PC-3 (cell line): ENCODE results near the gene FAM200A. TPM values are rescaled to one million over a fixed set of nuclear protein-coding genes. Genes with fewer than 3 reads are reported as not detected.

Experiments used
- ATAC-seq: fragments of 200-7000 bp; cut with Tn5 transposase; 2 replicates; pipeline ENCODE4 v1.9.1; 2020; ENCODE audit warnings: mild to moderate bottlenecking, moderate library complexity
- BruUV-seq: library from RNA; stranded (reverse); fragments of 400-500 nt; replicated peaks from 2 replicates; lab custom pipeline; 2021; lab: Mats Ljungman, UMichigan
- CTCF ChIA-PET: fragments of 300-600 bp; sonication (Branson Sonifier 250); formaldehyde crosslinking; loops from one replicate; lab custom pipeline; 2022; ENCODE audit warnings: antibody characterized with exemption; lab: Charles Lee
- POLR2A ChIA-PET: fragments of 300-600 bp; sonication (Branson Sonifier 250); formaldehyde crosslinking; loops from one replicate; lab custom pipeline; 2022; ENCODE audit warnings: antibody characterized with exemption; ENCODE audit not compliant: unreplicated experiment; lab: Charles Lee
- DNase-seq: peaks from one replicate; pipeline ENCODE4 v3.0.0-alpha.2; 2015
- H2AFZ ChIP-seq: fragments of 300-600 bp; sonication (generic); 2 replicates; pipeline ENCODE4 v1.6.0; 2016; ENCODE audit warnings: antibody characterized with exemption, low read length
- H3F3A ChIP-seq: fragments of 300-600 bp; sonication (generic); one replicate; pipeline ENCODE4 v1.6.0; 2017; ENCODE audit warnings: antibody characterized with exemption, low read length, control low read depth, mild to moderate bottlenecking; ENCODE audit not compliant: unreplicated experiment
- H3K27ac ChIP-seq: fragments of 300-600 bp; sonication (generic); 2 replicates; pipeline ENCODE4 v1.5.1; 2016; ENCODE audit warnings: mild to moderate bottlenecking, low read length
- H3K27me3 ChIP-seq: fragments of 300-600 bp; sonication (generic); 2 replicates; pipeline ENCODE4 v1.6.1; 2016; ENCODE audit warnings: low read length, mixed read lengths
- H3K36me3 ChIP-seq: fragments of 300-600 bp; sonication (generic); 2 replicates; pipeline ENCODE4 v1.6.1; 2016; ENCODE audit warnings: low read depth, mixed run types, low read length, mixed read lengths
- H3K4me1 ChIP-seq: fragments of 300-600 bp; sonication (generic); 2 replicates; pipeline ENCODE4 v1.5.1; 2016; ENCODE audit warnings: low read length; ENCODE audit not compliant: insufficient read depth
- H3K4me2 ChIP-seq: fragments of 300-600 bp; sonication (generic); 2 replicates; pipeline ENCODE4 v1.6.0; 2016; ENCODE audit warnings: low read length
- H3K4me3 ChIP-seq: fragments of 300-600 bp; sonication (generic); 2 replicates; pipeline ENCODE4 v1.5.1; 2016; ENCODE audit warnings: mild to moderate bottlenecking, low read length, mixed read lengths
- H3K79me2 ChIP-seq: fragments of 300-600 bp; sonication (generic); 2 replicates; pipeline ENCODE4 v1.6.1; 2017; ENCODE audit warnings: low read length, mixed read lengths
- H3K9ac ChIP-seq: fragments of 300-600 bp; sonication (generic); 2 replicates; pipeline ENCODE4 v1.6.0; 2016; ENCODE audit warnings: mild to moderate bottlenecking, low read length
- H3K9me2 ChIP-seq: fragments of 300-600 bp; sonication (generic); replicated peaks from 2 replicates; pipeline ENCODE4 v1.6.1; 2016; ENCODE audit warnings: mixed run types, low read length, mixed read lengths
- H3K9me3 ChIP-seq: fragments of 300-600 bp; sonication (generic); 2 replicates; pipeline ENCODE4 v1.6.1; 2016; ENCODE audit warnings: low read length, mixed read lengths
- H4K20me1 ChIP-seq: fragments of 300-600 bp; sonication (generic); 2 replicates; pipeline ENCODE4 v1.6.1; 2016; ENCODE audit warnings: low read length, mixed read lengths
- CTCF ChIP-seq: fragments of 300-600 bp; sonication (generic); conservative IDR thresholded peaks from 2 replicates; pipeline ENCODE4 v1.5.1; 2017; ENCODE audit warnings: antibody characterized with exemption, low read depth, mild to moderate bottlenecking, low read length
- EZH2 ChIP-seq: fragments of 300-600 bp; sonication (generic); IDR thresholded peaks from one replicate; pipeline ENCODE4 v1.6.1; 2017; ENCODE audit warnings: antibody characterized with exemption, mild to moderate bottlenecking, low read length; ENCODE audit not compliant: unreplicated experiment
- EZH2phosphoT487 ChIP-seq: fragments of 300-600 bp; sonication (generic); IDR thresholded peaks from 2 replicates; pipeline ENCODE4 v1.6.1; 2018; ENCODE audit warnings: mild to moderate bottlenecking, antibody characterized with exemption, low read length, borderline replicate concordance
- intact Hi-C: fragments of 100-400 bp; cut with micrococcal nuclease; formaldehyde crosslinking; loops from 2 replicates; pipeline ENCODE4 v1.9.0; 2023
- total RNA-seq: library from RNA; depleted of rRNA; stranded (reverse); fragments of >200 nt; gene quantifications from 2 replicates; pipeline ENCODE4 v1.2.3, GENCODE V29; 2014

The FAM200A gene
- total RNA-seq, 1 experiment from 2014 or later = 3.8 TPM

- no peaks in the 10 kb centered on the region for H3F3A ChIP-seq
- no TSS peak for BruUV-seq
- TF ChIP-seq EZH2 (no peak), EZH2phosphoT487 (no peak), CTCF (no peak)
- peaks cover 27% of the 10 kb centered on the region for H3K4me1 ChIP-seq
- no peak overlapping the region for H3K27ac ChIP-seq
- intact Hi-C loops = loop anchor here (2.0 kb wide), 1 partner anchor 55 kb away; the partner anchor contains the start of gene ZSCAN25
- POLR2A ChIA-PET = no interaction called here
- no peaks in the 10 kb centered on the region for H3K27me3 ChIP-seq
- DNase-seq = no peak
- no peaks in the 10 kb centered on the region for H3K79me2 ChIP-seq
- H3K36me3 ChIP-seq = no peaks in the 10 kb centered on the region
- no peaks in the 10 kb centered on the region for H4K20me1 ChIP-seq
- no peaks in the 10 kb centered on the region for H3K9me2 ChIP-seq
- CTCF ChIA-PET = no interaction called here
- H3K4me2 ChIP-seq = no peak overlapping the region
- no peak overlapping the region for H3K4me3 ChIP-seq
- H3K9ac ChIP-seq = no peak overlapping the region
- no peak for ATAC-seq
- no peak overlapping the region for H2AFZ ChIP-seq
- H3K9me3 ChIP-seq = no peaks in the 10 kb centered on the region
These were observed 9.8 kb upstream of the FAM200A start for GRCh38 chr7:99561737-99562051.

GRCh38 chr7:99560834-99561736 lies 9.2 kb upstream of the FAM200A start:
- intact Hi-C loops = no loop called here
- BruUV-seq = no TSS peak
- Histone ChIP-seq H3K9me3 (no peaks in the 10 kb centered on the region), H3K27ac (no peak overlapping the region), H3K27me3 (no peaks in the 10 kb centered on the region), H4K20me1 (no peaks in the 10 kb centered on the region), H3K9ac (no peak overlapping the region), H3F3A (no peaks in the 10 kb centered on the region), H3K36me3 (no peaks in the 10 kb centered on the region), H3K4me1 (peaks cover 27% of the 10 kb centered on the region), H3K4me3 (no peak overlapping the region), H3K4me2 (no peak overlapping the region), H3K9me2 (no peaks in the 10 kb centered on the region), H2AFZ (no peak overlapping the region), H3K79me2 (no peaks in the 10 kb centered on the region)
- TF ChIP-seq CTCF (no peak), EZH2phosphoT487 (no peak)
- ChIA-PET CTCF (no interaction called here), POLR2A (no interaction called here)
- ATAC-seq = no peak
- no peak for DNase-seq
